Activated CD4-positive, CD25-positive, alpha-beta regulatory T cell treated with anti-CD3 and anti-CD28 coated beads, Interleukin-2, amount 50 U/mL, for 24 hours (primary cell): Measurements from ENCODE around the gene NFATC4.

ENCODE experiments used
- ATAC-seq, 2 donors: fragments of 150-1000 bp; cut with Tn5 transposase; one replicate each; pipeline ENCODE4 v1.10.0; 2021; ENCODE audit warnings: mild to moderate bottlenecking in 1 of 2, moderate library complexity in 1 of 2

NFATC4 gene

DNA sequence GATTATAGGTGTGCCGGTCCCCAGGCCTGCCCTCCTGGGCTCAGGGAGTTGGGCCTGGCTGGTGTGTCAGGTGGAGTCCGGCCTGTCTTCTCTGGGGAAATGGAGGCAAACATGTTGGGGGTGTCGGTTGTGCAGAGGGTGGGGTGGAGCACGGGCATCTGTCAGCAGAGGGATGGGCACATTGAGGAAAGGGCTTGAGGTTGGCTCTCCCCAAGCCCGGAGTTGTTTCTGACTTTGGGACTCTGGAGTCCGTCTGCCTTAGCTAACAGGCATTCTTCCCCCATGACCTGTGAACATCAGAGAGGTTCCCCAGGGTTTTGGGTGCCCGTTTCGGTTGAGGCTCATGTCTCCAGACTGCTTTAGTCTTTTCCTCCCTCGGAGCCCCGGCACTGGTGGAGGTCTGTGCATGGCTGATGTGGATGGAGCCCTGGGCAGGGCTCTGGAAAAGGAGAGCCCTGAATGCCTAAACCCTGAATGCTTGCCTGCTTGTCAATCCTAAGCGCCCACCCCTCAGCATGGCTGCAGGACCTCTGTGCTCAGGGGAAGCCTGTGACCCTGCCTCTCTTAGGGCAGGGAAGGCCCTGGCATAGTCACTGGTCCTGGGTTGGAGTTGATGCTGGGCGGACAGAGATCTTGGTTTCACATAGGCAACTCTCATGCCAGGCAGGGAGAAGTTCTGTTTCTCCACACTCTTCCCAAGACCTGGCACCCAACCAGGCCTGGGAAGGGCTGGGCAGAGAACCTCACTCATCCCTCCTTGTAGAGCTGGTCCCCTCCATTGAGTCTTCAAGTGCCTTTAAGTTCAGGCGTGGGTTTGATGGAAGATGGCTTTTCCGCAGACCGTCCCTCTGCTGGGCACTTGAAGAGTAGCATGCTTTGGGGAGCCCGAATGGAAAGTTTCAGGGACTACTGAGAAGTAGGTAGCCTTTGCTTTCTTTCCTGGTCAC lies 43.7 kb downstream of the NFATC4 start:
- ATAC-seq: peak; percentile 24 to 48

DNA sequence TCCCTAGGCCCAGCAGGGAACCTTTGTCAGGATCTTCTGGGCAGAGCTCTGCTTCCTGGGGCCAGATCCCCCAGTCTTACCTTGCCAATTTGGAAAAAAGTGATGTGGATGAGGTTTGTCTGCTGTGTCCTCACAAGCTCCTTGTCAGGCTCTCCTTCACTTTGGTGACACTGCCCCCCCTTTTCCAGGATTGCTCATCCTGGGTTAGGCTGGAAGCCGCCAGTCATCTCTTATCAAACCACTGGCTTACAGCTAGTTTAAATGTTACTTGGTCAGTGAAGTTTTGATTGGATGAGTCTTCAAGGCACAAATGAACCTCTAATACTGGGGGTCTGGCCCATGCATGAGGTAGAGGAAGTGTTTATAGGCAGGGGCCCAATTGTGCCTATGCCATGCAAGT lies 46.1 kb downstream of the NFATC4 start:
- ATAC-seq: no peak

DNA sequence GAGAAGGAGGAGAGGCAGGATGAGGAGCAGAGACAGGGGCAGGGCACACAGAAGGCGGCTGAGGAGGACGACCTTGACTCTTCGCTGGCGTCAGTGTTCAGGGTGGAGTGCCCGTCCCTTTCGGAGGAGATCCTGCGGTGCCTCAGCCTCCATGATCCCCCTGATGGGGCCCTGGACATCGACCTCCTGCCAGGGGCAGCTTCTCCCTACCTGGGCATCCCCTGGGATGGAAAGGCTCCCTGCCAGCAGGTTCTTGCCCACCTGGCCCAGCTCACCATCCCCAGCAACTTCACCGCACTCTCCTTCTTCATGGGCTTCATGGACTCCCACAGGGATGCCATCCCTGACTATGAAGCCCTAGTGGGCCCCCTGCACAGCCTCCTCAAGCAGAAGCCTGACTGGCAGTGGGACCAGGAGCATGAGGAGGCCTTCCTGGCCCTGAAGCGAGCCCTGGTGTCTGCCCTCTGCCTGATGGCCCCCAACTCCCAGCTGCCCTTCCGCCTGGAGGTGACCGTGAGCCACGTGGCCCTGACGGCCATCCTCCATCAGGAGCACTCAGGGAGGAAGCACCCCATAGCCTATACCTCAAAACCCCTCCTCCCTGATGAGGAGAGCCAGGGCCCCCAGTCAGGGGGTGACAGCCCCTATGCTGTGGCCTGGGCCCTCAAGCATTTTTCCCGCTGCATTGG lies 46.9 kb downstream of the NFATC4 start:
- ATAC-seq: no peak

DNA sequence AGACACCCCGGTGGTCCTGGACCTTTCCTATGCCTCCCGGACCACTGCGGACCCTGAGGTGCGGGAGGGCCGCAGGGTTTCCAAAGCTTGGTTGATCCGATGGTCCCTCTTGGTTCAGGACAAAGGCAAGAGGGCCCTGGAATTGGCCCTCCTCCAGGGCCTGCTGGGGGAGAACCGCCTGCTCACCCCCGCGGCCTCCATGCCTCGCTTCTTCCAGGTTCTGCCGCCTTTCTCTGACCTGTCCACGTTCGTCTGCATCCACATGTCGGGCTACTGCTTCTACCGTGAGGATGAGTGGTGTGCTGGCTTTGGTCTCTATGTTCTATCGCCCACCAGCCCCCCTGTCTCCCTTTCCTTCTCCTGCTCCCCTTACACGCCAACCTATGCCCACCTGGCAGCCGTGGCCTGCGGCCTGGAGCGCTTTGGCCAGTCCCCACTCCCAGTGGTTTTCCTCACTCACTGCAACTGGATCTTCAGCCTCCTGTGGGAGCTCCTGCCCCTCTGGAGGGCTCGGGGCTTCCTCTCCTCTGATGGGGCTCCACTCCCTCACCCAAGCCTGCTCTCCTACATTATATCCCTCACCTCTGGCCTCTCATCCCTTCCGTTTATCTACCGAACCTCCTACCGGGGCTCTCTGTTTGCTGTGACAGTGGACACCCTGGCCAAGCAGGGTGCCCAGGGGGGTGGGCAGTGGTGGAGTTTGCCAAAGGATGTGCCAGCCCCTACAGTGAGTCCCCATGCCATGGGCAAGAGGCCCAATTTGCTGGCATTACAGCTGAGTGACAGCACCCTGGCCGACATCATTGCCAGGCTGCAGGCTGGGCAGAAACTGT lies 47.7 kb downstream of the NFATC4 start:
- ATAC-seq: no peak

DNA sequence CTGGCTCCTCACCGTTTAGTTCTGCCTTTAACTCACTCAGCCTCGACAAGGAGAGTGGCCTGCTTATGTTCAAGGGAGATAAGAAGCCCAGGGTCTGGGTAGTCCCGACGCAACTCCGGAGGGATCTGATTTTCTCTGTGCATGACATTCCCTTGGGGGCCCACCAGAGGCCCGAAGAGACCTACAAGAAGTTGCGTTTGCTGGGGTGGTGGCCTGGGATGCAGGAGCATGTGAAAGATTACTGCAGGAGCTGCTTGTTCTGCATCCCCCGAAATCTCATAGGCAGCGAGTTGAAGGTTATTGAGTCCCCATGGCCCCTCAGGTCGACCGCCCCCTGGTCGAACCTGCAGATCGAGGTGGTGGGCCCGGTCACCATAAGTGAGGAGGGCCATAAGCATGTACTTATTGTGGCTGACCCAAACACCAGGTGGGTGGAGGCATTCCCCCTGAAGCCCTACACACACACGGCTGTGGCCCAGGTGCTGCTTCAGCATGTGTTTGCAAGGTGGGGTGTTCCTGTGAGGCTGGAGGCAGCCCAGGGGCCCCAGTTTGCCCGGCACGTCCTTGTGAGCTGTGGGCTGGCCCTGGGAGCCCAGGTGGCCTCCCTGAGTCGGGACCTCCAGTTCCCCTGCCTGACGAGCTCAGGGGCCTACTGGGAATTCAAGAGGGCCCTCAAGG lies 48.4 kb downstream of the NFATC4 start:
- no peak for ATAC-seq

DNA sequence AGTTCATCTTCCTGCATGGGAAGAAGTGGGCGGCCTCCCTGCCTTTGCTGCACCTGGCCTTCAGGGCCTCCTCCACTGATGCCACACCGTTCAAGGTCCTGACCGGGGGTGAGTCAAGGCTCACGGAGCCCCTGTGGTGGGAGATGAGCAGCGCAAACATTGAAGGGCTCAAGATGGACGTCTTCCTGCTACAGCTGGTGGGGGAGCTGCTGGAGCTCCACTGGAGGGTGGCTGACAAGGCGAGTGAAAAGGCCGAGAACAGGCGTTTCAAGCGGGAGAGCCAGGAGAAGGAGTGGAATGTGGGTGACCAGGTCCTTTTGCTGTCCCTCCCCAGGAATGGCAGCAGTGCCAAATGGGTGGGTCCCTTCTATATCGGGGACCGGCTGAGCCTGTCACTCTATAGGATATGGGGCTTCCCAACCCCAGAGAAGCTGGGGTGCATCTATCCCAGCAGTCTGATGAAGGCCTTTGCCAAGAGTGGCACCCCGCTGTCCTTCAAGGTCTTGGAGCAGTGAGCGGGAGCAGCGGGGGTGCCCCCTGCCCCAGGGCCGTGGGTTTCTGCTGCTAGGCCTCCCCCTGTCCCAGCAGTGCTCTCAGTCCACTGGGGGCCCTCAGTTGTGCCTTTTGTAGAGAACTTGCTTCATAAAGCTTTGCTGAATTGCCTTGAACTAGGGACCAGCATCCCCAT lies 49.1 kb downstream of the NFATC4 start:
- ATAC-seq: no peak

DNA sequence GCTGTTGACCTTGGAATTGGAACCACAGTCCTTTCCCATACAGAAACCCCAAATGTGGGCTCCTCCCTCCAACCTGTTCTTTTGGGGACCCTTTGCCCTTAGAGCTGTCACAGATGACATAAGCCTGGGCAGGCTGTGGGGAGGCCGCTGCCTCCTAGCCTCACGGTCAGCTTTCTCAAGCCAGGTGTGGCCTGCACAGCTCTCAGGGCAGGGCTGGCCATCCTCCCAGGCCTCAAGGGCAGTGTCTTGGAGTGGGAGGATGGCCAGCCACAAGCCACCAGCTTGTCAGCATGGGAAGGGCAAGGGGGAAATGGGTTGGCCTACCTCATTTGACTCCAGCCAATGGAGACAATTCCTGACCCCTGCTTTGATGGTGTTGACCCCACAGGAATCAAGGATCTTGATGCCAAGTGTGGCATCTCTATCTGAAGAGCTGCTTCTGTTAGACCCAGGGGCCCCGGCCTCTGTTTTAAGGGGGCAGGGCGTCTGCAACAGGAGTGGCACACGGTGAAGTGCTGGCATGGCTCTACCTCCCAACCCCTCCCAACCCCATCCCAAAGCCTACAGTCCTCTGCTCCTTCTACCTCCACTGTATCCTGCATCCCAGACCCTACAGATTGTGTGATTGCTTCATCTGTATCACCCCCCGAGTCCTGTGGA lies 50.0 kb downstream of the NFATC4 start:
- no peak for ATAC-seq

DNA sequence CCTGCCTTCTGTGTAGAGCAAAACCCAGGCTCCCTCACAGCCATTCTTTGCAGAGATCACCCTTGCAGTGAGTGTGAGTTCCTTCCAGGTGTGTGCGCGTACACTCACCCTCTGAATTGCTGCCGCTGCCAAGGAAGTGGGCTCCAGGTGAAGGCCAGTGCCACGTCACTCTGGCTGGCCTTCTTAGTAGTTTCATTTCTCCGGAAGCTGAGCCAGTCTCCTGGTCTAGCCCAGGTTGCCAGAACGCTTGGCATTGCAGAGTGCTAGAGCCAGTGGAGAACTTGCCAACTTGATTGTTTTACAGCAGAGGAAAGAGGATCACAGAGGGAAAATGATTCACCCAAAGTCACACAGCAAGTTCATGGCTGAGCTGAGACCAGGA lies 50.5 kb downstream of the NFATC4 start:
- ATAC-seq: no peak

DNA sequence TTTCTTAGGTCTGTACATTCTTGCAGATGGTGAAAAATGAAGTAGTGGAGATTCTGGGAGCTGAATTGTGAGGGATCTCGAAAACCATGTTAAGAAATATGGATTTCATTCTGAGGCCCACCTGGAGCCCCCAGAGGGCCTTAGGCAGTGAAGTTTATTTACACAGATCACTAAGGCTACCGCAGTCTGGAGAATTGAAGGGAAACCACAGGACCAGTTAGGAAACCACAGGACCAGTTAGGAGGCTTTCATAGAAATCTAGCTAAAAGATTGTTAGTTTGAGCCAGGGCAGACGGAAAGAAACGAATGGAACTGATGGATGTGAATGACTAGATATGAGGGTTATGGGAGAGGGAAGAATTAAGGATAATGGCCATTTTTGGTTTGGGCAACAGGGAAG lies 54.3 kb downstream of the NFATC4 start:
- ATAC-seq: no peak

DNA sequence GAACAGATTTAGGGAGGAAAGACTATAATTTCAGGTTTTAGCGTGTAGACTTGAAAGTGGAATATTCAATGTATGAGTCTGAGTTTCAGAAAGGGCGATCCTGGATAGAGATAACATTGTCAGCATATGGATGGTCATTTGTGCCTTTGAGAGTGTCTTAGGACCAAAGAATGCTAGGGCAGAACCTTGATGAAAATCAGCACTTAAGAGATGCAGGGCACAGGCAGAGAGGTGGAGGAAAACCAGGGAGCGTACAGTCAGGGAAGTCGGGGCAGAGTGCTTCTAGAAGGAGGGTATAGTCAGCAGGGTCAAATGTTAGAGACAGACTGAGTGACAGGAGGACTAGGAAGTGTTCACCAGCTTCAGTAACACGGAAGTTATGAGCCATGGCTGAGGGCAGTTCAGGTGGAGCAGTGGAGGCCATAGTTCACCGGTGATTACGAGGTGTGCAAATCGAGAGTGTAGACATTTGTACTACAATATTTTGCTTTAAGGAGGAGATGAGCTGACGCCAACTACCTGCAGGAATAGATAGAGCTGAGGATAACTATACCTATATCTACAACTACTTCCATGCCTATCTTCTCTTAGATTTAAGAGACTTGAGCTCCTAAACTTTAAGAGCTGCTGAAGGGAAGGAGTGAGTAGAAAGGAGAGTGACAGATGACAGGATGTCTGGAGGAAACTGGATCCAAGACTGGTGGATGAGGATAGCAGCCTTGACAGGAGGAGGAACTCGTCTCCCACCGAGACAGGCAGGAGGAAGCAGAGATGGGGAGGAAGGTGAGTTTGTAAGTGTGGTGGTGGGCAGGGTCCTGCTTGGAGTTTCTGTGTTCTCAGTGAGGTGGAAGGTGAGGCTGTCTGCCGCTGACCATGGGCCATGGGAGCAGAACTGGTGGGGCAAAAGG lies 55.0 kb downstream of the NFATC4 start:
- ATAC-seq: no peak

DNA sequence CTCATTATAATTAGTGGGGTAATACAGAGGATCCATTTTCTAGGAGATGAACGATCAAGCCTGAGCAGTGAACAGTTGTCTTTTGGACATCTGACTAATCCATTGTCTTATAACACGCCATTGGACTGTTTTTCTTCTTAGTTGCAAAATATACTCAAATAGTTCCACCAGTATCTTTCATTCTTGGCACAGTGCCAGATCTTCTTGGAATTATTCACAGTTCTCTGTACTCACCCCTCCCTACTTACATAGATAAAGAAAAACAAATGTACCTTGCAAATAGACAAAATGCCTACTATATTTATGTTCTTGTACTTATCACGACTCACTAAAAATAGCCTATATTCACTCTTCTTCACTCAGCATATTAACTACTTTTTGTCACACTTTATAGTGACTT lies 57.7 kb downstream of the NFATC4 start:
- peak in 1 of 2 donors; percentile 6 for ATAC-seq

DNA sequence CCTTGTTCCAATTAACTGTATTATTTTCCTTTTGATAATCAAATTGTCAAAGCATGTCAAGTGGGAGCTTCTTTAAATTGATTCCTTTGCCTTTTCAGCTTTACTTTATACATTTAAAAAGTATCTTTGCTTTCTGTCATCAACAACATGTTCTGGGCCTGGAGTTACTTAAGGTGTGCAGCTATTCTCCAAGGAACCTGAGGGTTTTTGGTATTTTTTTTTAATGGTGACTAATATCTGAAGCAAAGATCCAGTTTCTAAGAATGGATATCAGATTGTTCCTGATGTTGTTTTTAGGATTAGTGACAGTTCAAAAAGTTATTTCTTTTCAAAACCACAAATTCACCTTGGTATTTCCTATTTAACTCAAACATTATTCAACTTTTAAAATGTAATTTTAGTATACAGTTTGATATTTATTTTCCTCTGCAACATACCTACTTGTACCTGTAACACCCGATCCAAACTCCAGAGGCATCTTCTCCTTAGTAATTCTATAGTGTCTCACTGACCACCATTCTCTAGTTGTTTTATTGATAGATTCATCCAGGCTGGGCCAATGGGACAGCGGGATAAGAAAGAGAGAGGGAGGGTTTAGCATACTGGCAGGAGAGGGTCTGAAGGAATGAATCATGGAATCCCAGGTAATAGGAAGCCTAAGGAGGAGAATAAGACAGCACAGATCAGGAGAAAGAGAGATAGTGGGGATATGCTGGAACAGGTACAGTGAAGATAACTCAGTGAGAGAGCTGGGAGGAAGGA lies 58.3 kb downstream of the NFATC4 start:
- ATAC-seq: no peak

DNA sequence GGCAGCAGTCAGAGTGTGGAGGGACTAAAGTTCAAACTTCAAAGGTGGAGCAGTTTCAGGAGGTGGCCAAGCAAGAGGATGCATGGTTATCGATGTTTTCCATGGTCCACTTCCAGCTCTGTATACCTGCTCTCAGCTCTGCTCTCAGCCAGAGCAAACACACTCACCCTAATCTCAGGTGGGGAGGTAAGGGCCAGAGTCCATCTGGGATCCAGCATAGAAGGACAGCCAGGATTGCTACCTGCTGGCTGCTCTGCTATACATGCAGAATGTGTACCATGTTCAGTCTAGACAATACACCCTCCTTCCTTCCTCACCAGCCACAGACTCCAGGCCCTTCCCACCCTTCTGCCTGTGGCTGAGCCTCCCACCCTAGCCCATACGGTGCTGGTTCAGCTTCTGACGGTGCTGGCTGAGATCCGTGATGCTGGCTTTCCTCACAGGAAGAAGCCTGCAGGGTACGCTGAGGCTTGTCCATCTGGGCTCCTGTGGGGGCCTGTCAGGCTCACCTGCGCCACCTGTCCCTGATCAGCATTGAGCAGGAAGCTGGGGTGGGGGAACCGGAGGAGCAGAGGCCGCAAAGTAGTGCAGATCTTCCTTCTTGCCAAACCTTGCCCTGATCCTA lies 59.0 kb downstream of the NFATC4 start:
- no peak for ATAC-seq

DNA sequence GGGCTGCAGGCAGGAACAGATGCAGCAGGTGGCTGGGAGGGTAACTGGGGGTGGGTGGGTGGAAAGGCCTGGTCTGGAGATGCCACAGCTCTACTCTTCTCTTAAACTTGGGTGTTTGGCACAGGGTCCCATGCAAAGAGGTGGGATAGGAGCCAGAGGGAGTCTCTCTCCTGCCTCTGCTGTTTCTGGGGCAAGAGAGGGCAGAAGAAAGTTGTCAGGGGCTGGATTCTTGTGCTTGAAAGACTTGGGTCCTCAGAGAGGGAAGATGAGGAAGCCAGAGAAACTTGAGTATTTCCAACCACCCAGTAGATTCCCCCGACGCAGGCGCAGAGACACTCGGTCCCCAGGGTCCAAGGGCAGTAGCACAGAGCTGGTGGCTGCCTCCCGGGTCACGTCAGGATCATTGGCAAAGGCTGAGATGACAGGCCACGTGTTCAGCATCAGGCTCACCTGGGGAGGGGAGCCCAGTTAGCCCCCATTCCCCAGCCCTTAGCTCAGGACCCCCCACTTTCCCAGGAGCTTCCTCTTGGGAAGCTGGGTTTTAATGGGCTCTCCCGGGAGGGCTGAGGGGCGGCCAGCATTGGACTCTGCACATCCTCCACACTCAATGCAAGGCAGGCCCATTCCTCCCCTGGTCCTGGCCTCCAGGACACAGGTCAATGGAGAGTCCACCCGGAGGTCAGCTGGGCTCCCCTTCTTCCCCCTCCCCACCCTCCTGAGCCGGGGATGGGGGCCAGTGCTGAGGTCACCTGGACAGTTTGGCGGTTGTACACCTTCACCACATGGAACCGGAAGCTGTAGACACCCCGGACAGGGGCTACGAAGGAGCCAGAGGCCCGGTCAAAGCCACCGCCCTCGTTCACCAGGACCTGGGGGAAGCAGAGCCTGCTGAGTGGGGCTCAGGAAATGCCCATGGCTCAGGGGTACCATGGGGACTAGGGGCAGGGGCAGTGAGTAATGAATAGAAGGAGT lies 59.8 kb downstream of the NFATC4 start:
- no peak for ATAC-seq

DNA sequence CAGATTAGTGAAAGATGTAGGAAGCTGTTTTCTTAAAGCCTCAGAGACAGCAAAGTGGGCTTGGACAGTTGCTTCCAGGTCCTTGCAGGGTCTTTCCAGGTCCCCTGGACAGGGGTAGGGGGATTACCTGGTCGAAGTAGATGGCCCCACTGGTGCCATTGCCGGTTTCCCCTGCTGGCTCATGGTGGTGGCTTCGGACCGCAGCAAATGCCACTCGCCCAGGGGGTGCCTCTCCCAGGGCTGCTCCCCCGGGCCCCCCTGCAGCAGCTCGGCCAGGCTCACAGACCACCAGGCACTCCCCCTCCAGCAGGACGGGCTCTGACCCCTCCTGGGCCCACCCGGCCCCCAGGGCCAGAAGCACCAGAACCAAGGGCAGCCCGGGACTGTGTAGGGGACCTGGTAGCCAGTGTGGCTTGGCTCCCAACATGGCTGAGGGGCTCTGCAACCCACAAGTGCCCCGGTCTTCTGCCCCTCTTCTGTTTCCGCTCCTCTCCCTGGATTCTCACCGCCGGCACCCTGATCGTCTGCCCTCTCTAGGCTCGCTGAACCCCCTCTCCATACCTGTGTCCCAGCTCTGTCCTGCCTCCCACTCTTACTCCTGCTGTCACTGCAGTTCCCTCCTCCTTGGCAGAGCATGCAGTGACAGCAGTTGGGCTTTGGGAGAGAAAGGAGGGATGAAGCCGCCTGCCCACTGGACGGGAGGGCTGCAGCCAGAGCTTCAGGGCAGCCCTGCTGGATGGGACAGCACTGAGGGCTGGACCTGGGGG lies 60.8 kb downstream of the NFATC4 start:
- no peak for ATAC-seq
